SK-N-SH (cell line): ENCODE measurements around the gene TGFBR3.

Experiments
- CHD2 ChIP-seq: fragments of 150-350 bp; IDR thresholded peaks from 2 replicates; pipeline ENCODE4 v1.6.1; 2018; ENCODE audit warnings: low read length; ENCODE audit not compliant: partially characterized antibody
- EP300 ChIP-seq, 2 experiments: IDR thresholded peaks; 2 replicates each; pipeline versions ENCODE4 v1.4.0 to v1.6.1; 2012; ENCODE audit warnings: borderline replicate concordance in 1 of 2, low read depth in 1 of 2, low read length in 1 of 2
- FOXM1 ChIP-seq: IDR thresholded peaks from 2 replicates; pipeline ENCODE4 v1.4.0; 2012; ENCODE audit warnings: low read depth, mild to moderate bottlenecking
- JUND ChIP-seq: IDR thresholded peaks from 2 replicates; pipeline ENCODE4 v1.4.0; 2012
- NRF1 ChIP-seq: IDR thresholded peaks from 2 replicates; pipeline ENCODE4 v1.6.1; 2012; ENCODE audit warnings: low read depth, mild to moderate bottlenecking, low read length
- RAD21 ChIP-seq: IDR thresholded peaks from 2 replicates; pipeline ENCODE4 v1.6.1; 2012; ENCODE audit warnings: mild to moderate bottlenecking, low read length
- TAF1 ChIP-seq: IDR thresholded peaks from 2 replicates; pipeline ENCODE4 v1.6.1; 2012; ENCODE audit warnings: low read depth, mild to moderate bottlenecking, low read length, moderate library complexity, borderline replicate concordance
- TF ChIP-seq, protein P1 (sequence below): IDR thresholded peaks from 2 replicates; pipeline ENCODE4 v1.4.0; 2012; ENCODE audit warnings: low read depth
- TF ChIP-seq, protein P2 (sequence below): fragments of 200-600 bp; sonication (generic); IDR thresholded peaks from 2 replicates; pipeline ENCODE4 v1.6.1; 2017; ENCODE audit warnings: antibody characterized with exemption, mild to moderate bottlenecking, moderate library complexity

DNA sequence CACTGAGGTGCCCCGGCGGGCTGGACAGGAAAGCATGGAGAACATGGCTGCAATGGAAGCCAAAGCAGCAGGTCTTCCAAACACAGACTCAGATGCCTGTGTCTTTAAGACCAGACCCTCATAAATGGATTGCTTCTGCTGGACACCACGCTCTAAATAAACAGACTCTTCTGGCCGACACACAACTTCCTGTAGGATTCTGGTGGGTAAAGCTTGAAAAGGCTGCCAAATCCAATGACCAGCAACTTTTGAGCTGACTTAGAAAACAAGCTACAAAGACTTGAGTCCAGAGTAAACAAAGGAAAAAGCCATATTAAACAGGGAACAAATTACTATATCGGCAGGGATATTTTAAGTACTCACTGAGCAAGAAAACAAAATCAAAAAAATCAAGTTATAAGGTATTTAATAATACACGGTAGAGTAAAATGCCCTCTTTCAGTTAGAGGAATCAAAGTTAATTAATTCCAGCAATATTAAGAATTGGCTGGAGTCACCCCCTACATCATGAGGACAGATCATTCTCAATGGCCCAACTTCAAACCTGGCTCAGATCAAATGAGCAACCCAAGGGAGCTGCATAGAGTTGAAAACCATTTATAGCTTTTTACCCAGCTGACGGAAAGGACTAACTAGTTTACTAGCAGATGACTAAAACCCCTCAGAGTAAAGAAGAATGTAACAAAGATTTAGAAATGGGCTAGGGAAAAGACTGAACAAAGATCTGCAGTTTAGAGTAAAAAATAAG is 102.4 kb downstream of the TGFBR3 start:
- TF ChIP-seq, protein P1, sequence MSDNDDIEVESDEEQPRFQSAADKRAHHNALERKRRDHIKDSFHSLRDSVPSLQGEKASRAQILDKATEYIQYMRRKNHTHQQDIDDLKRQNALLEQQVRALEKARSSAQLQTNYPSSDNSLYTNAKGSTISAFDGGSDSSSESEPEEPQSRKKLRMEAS = no peak
- TF ChIP-seq EP300 (IDR thresholded peaks at IDR 0.05; ENCODE audit: borderline replicate concordance in 1 of 2, low read depth in 1 of 2, low read length in 1 of 2) (no peak), RAD21 (no peak), CHD2 (no peak), TAF1 (no peak), JUND (no peak), NRF1 (no peak), FOXM1 (no peak)
- TF ChIP-seq, protein P2, sequence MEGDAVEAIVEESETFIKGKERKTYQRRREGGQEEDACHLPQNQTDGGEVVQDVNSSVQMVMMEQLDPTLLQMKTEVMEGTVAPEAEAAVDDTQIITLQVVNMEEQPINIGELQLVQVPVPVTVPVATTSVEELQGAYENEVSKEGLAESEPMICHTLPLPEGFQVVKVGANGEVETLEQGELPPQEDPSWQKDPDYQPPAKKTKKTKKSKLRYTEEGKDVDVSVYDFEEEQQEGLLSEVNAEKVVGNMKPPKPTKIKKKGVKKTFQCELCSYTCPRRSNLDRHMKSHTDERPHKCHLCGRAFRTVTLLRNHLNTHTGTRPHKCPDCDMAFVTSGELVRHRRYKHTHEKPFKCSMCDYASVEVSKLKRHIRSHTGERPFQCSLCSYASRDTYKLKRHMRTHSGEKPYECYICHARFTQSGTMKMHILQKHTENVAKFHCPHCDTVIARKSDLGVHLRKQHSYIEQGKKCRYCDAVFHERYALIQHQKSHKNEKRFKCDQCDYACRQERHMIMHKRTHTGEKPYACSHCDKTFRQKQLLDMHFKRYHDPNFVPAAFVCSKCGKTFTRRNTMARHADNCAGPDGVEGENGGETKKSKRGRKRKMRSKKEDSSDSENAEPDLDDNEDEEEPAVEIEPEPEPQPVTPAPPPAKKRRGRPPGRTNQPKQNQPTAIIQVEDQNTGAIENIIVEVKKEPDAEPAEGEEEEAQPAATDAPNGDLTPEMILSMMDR = no peak
